Activated T-cell treated with anti-CD3 and anti-CD28 coated beads, Interleukin-2, amount 50 U/mL, for 48 hours (primary cell): ENCODE data around the gene DNAL1.
A peak's percentile ranks its signal among the peaks of the same experiment; 100 is the strongest.
"Not testable (repeated sequence)": the region's sequence is repeated elsewhere in the genome, so short reads cannot be mapped to it uniquely, and the experiment has no call there.

Experiments used
- DNase-seq, 2 experiments: peaks; one replicate each; pipeline ENCODE4 v3.0.0-alpha.2; 2020

DNAL1 gene

GRCh38 chr14:73644531-73645247, at the start of gene DNAL1:
Gene DNAL1, plus strand, starts transcription at chr14:73644986. Its CDS starts 54 bp downstream, at chr14:73645040.
- DNase-seq, result peak; percentile 94 to 95

GRCh38 chr14:73599499-73599898, 45.3 kb upstream of the DNAL1 start:
- DNase-seq, result no peak

- no peak for DNase-seq
Observed at GRCh38 chr14:73602994-73603393, 41.8 kb upstream of the DNAL1 start.

GRCh38 chr14:73606271-73606670, 38.5 kb upstream of the DNAL1 start:
- no peak for DNase-seq

- DNase-seq, result no peak
Observed at GRCh38 chr14:73607241-73607640, 37.5 kb upstream of the DNAL1 start.

- no peak for DNase-seq
Observed at GRCh38 chr14:73610687-73611086, 34.1 kb upstream of the DNAL1 start.

- DNase-seq, result peak; percentile 78 to 82
Observed at GRCh38 chr14:73612339-73613045, 32.3 kb upstream of the DNAL1 start, which contains the start of gene ACOT6. Gene ACOT6, plus strand, starts transcription at chr14:73612517. Its CDS starts 55 bp downstream, at chr14:73612572.

- no peak for DNase-seq
Observed at GRCh38 chr14:73613046-73613383, 31.8 kb upstream of the DNAL1 start.

- no peak for DNase-seq
Observed at GRCh38 chr14:73613419-73613963, 31.3 kb upstream of the DNAL1 start.

GRCh38 chr14:73616831-73617230, 28.0 kb upstream of the DNAL1 start:
- no peak for DNase-seq

- no peak for DNase-seq
Observed at GRCh38 chr14:73619524-73619923, 25.3 kb upstream of the DNAL1 start.

GRCh38 chr14:73620268-73620667, 24.5 kb upstream of the DNAL1 start:
- DNase-seq, result no peak

GRCh38 chr14:73623504-73624054, 21.2 kb upstream of the DNAL1 start:
- no peak for DNase-seq

GRCh38 chr14:73625706-73626105, 19.1 kb upstream of the DNAL1 start:
- no peak for DNase-seq

- peak; percentile 20 to 26 for DNase-seq
Observed at GRCh38 chr14:73627151-73627558, 17.6 kb upstream of the DNAL1 start.

GRCh38 chr14:73630009-73630780, 14.6 kb upstream of the DNAL1 start:
- no peak for DNase-seq

GRCh38 chr14:73633116-73634010, 11.4 kb upstream of the DNAL1 start:
- peak; percentile 69 to 76 for DNase-seq

- DNase-seq, result no peak
Observed at GRCh38 chr14:73634011-73634833, 10.6 kb upstream of the DNAL1 start.

- DNase-seq, result not testable (repeated sequence)
Observed at GRCh38 chr14:73636355-73636754, 8.4 kb upstream of the DNAL1 start.

- no peak for DNase-seq
Observed at GRCh38 chr14:73637830-73638229, 7.0 kb upstream of the DNAL1 start.

GRCh38 chr14:73640796-73641365, 3.9 kb upstream of the DNAL1 start:
- DNase-seq, result no peak
